ENCODE results near the gene SNX19.
A peak's percentile ranks its signal among the peaks of the same experiment; 100 is the strongest.
"Not testable (repeated sequence)": the region's sequence is repeated elsewhere in the genome, so short reads cannot be mapped to it uniquely, and the experiment has no call there.

The SNX19 gene

GRCh38 chr11:130871616-130872015 is 44.7 kb downstream of the SNX19 start:
- DNase-seq: no peak

GRCh38 chr11:130868721-130869390 is 47.4 kb downstream of the SNX19 start:
- no peak for DNase-seq

- DNase-seq: no peak
These were observed 48.1 kb downstream of the SNX19 start for GRCh38 chr11:130868086-130868710.

GRCh38 chr11:130866831-130867230 is 49.4 kb downstream of the SNX19 start:
- DNase-seq: no peak

- no peak for DNase-seq
These were observed 50.5 kb downstream of the SNX19 start for GRCh38 chr11:130865774-130866114.

- no peak for DNase-seq
These were observed 51.0 kb downstream of the SNX19 start for GRCh38 chr11:130865091-130865773.

GRCh38 chr11:130861902-130862860 is 54.1 kb downstream of the SNX19 start:
- DNase-seq: peak; percentile 90

GRCh38 chr11:130861283-130861682 is 55.0 kb downstream of the SNX19 start:
- DNase-seq: no peak

- no peak for DNase-seq
These were observed 56.4 kb downstream of the SNX19 start for GRCh38 chr11:130859886-130860285.

- DNase-seq: no peak
These were observed 58.1 kb downstream of the SNX19 start for GRCh38 chr11:130858215-130858614.

GRCh38 chr11:130855707-130856106 is 60.6 kb downstream of the SNX19 start:
- DNase-seq: not testable (repeated sequence)

- no peak for DNase-seq
These were observed 61.8 kb downstream of the SNX19 start for GRCh38 chr11:130854483-130854882.

- DNase-seq: no peak
These were observed 63.7 kb downstream of the SNX19 start for GRCh38 chr11:130852589-130852988.

GRCh38 chr11:130850185-130850944 is 65.9 kb downstream of the SNX19 start:
- DNase-seq: no peak

- DNase-seq: no peak
These were observed 67.1 kb downstream of the SNX19 start for GRCh38 chr11:130849215-130849568.

GRCh38 chr11:130848361-130849214 is 67.7 kb downstream of the SNX19 start:
- no peak for DNase-seq

GRCh38 chr11:130847517-130847916 is 68.8 kb downstream of the SNX19 start:
- DNase-seq: no peak

GRCh38 chr11:130846606-130847005 is 69.7 kb downstream of the SNX19 start:
- DNase-seq: no peak

- no peak for DNase-seq
These were observed 74.3 kb downstream of the SNX19 start for GRCh38 chr11:130842001-130842400.

GRCh38 chr11:130840679-130841078 is 75.6 kb downstream of the SNX19 start:
- DNase-seq: no peak

GRCh38 chr11:130839981-130840666 is 76.2 kb downstream of the SNX19 start:
- no peak for DNase-seq
